ENCODE results near the gene CLTC.

Gene CLTC

GRCh38 chr17:59620518-59621259 is 994 bp downstream of the CLTC start:
- ChIA-PET CTCF (no interaction called here), POLR2A (interaction anchor here (1.4 to 3.8 kb wide), 7 partner anchors 8 to 87 kb away, joined by 5 to 22 read pairs (median 7); partner anchors contain the start of genes PTRH2 and VMP1)
- peak; percentile 48 for DNase-seq (ENCODE audit: extremely low spot score)
- TF ChIP-seq ZNF384 (IDR thresholded peaks at IDR 0.05) (no peak), BHLHE40 (IDR thresholded peaks at IDR 0.05; ENCODE audit: borderline replicate concordance) (no peak), FOXM1 (IDR thresholded peaks at IDR 0.05; ENCODE audit: borderline replicate concordance) (no peak)

GRCh38 chr17:59621771-59622170 is 2.1 kb downstream of the CLTC start:
- DNase-seq (ENCODE audit: extremely low spot score): no peak
- POLR2A ChIA-PET: interaction anchor here (0.6 to 3.8 kb wide), 2 partner anchors 86 to 159 kb away, joined by 3 to 22 read pairs; partner anchors contain the start of genes PTRH2 and VMP1
- CTCF ChIA-PET: no interaction called here
- TF ChIP-seq HDGF (IDR thresholded peaks at IDR 0.05; ENCODE audit: borderline replicate concordance) (no peak), TARDBP (IDR thresholded peaks at IDR 0.05) (no peak), SP1 (IDR thresholded peaks at IDR 0.05) (no peak), FOXM1 (IDR thresholded peaks at IDR 0.05; ENCODE audit: borderline replicate concordance) (no peak), FOXA1 (IDR thresholded peaks at IDR 0.05) (no peak), ZNF384 (IDR thresholded peaks at IDR 0.05) (no peak), PKNOX1 (IDR thresholded peaks at IDR 0.05) (no peak), ARNT (IDR thresholded peaks at IDR 0.05) (no peak), L3MBTL2 (conservative IDR thresholded peaks at IDR 0.05) (no peak), FOXK2 (IDR thresholded peaks at IDR 0.05) (no peak), NFRKB (IDR thresholded peaks at IDR 0.05) (no peak), LEF1 (IDR thresholded peaks at IDR 0.05; ENCODE audit: borderline replicate concordance) (no peak), CTBP1 (IDR thresholded peaks at IDR 0.05; ENCODE audit: borderline replicate concordance) (no peak), ELF4 (IDR thresholded peaks at IDR 0.05) (no peak), SUZ12 (IDR thresholded peaks at IDR 0.05) (no peak), BHLHE40 (IDR thresholded peaks at IDR 0.05; ENCODE audit: borderline replicate concordance) (no peak)

GRCh38 chr17:59623151-59623550 is 3.5 kb downstream of the CLTC start:
- TF ChIP-seq NFRKB (IDR thresholded peaks at IDR 0.05): no peak
- no peak for TF ChIP-seq SUZ12 (IDR thresholded peaks at IDR 0.05)
- no peak for TF ChIP-seq L3MBTL2 (conservative IDR thresholded peaks at IDR 0.05)
- no peak for TF ChIP-seq PKNOX1 (IDR thresholded peaks at IDR 0.05)
- TF ChIP-seq SP1 (IDR thresholded peaks at IDR 0.05): no peak
- TF ChIP-seq BHLHE40 (IDR thresholded peaks at IDR 0.05; ENCODE audit: borderline replicate concordance): no peak
- TF ChIP-seq ZNF384 (IDR thresholded peaks at IDR 0.05): no peak
- TF ChIP-seq HDGF (IDR thresholded peaks at IDR 0.05; ENCODE audit: borderline replicate concordance): no peak
- TF ChIP-seq TARDBP (IDR thresholded peaks at IDR 0.05): no peak
- TF ChIP-seq FOXM1 (IDR thresholded peaks at IDR 0.05; ENCODE audit: borderline replicate concordance): no peak
- TF ChIP-seq LEF1 (IDR thresholded peaks at IDR 0.05; ENCODE audit: borderline replicate concordance): no peak
- TF ChIP-seq ELF4 (IDR thresholded peaks at IDR 0.05): no peak
- no peak for TF ChIP-seq FOXK2 (IDR thresholded peaks at IDR 0.05)
- no peak for TF ChIP-seq ARNT (IDR thresholded peaks at IDR 0.05)
- ChIA-PET POLR2A (no interaction called here), CTCF (no interaction called here)
- DNase-seq (ENCODE audit: extremely low spot score): no peak

- TF ChIP-seq BHLHE40 (IDR thresholded peaks at IDR 0.05; ENCODE audit: borderline replicate concordance): no peak
- TF ChIP-seq ARNT (IDR thresholded peaks at IDR 0.05): no peak
- TF ChIP-seq FOXA1 (IDR thresholded peaks at IDR 0.05): no peak
- TF ChIP-seq PKNOX1 (IDR thresholded peaks at IDR 0.05): no peak
- no peak for TF ChIP-seq FOXK2 (IDR thresholded peaks at IDR 0.05)
- TF ChIP-seq FOXM1 (IDR thresholded peaks at IDR 0.05; ENCODE audit: borderline replicate concordance): no peak
- no peak for TF ChIP-seq SUZ12 (IDR thresholded peaks at IDR 0.05)
- CTCF ChIA-PET: no interaction called here
- POLR2A ChIA-PET: interaction anchor here (1.0 kb wide), 1 partner anchor 8 kb away, joined by 3 read pairs; no protein-coding TSS in a partner anchor
- DNase-seq (ENCODE audit: extremely low spot score): no peak
Observed at GRCh38 chr17:59626756-59627155, 7.1 kb downstream of the CLTC start.

GRCh38 chr17:59627274-59627673 is 7.6 kb downstream of the CLTC start:
- no peak for DNase-seq (ENCODE audit: extremely low spot score)
- POLR2A ChIA-PET: interaction anchor here (1.0 kb wide), 1 partner anchor 9 kb away, joined by 3 read pairs; no protein-coding TSS in a partner anchor
- CTCF ChIA-PET: no interaction called here
- TF ChIP-seq SUZ12 (IDR thresholded peaks at IDR 0.05) (no peak), ZNF384 (IDR thresholded peaks at IDR 0.05) (no peak), HDGF (IDR thresholded peaks at IDR 0.05; ENCODE audit: borderline replicate concordance) (no peak), PKNOX1 (IDR thresholded peaks at IDR 0.05) (no peak)

GRCh38 chr17:59627770-59628171 is 8.1 kb downstream of the CLTC start:
- POLR2A ChIA-PET: interaction anchor here (1.0 kb wide), 1 partner anchor 9 kb away, joined by 3 read pairs; no protein-coding TSS in a partner anchor

More at GRCh38 chr17:59627770-59628171, 8.1 kb downstream of the CLTC start:
- no peak for DNase-seq (ENCODE audit: extremely low spot score)
- TF ChIP-seq HDGF (IDR thresholded peaks at IDR 0.05; ENCODE audit: borderline replicate concordance): no peak
- no peak for TF ChIP-seq PKNOX1 (IDR thresholded peaks at IDR 0.05)
- CTCF ChIA-PET: no interaction called here
